ENCODE data around the gene ZC3H18. TPM values are rescaled to one million over a fixed set of nuclear protein-coding genes. Genes with fewer than 3 reads are reported as not detected.

ZC3H18 gene
- total RNA-seq, 2 donors from 2014 or later, result 31.9 to 66.3 TPM

DNA sequence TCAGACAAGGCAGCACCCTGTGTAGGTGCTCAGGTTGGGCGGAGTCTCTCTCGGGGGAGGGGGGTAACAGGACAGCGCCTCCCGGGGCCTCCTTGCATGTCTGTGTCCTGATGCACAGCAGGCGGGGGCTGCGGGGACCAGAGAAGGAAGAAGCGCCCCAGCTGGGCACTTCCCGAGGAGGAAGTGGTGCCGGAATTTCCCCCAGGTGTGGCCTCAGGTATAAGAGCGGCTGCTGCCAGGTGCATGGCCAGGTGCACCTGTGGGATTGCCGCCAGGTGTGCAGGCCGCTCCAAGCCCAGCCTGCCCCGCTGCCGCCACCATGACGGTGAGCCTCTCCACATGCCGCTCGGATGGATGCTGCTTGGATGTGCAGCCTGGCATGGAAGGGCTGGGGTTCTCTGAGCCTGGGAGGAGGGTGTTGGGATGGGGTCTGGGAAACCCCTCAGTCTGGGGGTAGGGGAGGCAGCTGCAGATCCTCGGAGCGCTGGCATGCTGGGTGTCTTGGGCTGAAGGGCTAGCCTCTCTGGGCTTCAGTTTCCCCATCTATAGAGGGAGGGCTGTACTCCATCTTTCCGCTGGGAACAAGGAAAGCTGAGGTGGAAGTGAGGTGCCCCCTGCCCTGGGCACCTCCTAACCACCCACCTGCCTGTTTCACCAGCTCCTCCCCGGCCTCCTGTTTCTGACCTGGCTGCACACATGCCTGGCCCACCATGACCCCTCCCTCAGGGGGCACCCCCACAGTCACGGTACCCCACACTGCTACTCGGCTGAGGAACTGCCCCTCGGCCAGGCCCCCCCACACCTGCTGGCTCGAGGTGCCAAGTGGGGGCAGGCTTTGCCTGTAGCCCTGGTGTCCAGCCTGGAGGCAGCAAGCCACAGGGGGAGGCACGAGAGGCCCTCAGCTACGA, 68.4 kb downstream of the ZC3H18 start, which contains the start of gene IL17C:
Gene IL17C, plus strand, starts transcription at position 250 of the 908 bp plus-strand sequence. Its CDS starts 70 bp downstream, at position 320.
- peaks cover 15% of the 10 kb centered on the region for H3K4me1 ChIP-seq
- H3K9me3 ChIP-seq, result no peaks in the 10 kb centered on the region
- intact Hi-C loops (cut with DNase I), result no loop called here
- peaks cover 24% of the 10 kb centered on the region for H3K27me3 ChIP-seq
- peak within 1 kb of the TSS in 1 of 2 donors; percentile 33 for H3K9ac ChIP-seq (ENCODE audit: low read depth in 2 of 2, low read length in 2 of 2)
- peak; percentile 79 for DNase-seq
- H3K36me3 ChIP-seq, result no peaks in the 10 kb centered on the region
- no peak within 1 kb of the TSS for H3K4me3 ChIP-seq
- H3K27ac ChIP-seq, result no peak within 1 kb of the TSS
- TF ChIP-seq, protein P1, sequence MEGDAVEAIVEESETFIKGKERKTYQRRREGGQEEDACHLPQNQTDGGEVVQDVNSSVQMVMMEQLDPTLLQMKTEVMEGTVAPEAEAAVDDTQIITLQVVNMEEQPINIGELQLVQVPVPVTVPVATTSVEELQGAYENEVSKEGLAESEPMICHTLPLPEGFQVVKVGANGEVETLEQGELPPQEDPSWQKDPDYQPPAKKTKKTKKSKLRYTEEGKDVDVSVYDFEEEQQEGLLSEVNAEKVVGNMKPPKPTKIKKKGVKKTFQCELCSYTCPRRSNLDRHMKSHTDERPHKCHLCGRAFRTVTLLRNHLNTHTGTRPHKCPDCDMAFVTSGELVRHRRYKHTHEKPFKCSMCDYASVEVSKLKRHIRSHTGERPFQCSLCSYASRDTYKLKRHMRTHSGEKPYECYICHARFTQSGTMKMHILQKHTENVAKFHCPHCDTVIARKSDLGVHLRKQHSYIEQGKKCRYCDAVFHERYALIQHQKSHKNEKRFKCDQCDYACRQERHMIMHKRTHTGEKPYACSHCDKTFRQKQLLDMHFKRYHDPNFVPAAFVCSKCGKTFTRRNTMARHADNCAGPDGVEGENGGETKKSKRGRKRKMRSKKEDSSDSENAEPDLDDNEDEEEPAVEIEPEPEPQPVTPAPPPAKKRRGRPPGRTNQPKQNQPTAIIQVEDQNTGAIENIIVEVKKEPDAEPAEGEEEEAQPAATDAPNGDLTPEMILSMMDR (IDR thresholded peaks at IDR 0.05), result no peak

DNA sequence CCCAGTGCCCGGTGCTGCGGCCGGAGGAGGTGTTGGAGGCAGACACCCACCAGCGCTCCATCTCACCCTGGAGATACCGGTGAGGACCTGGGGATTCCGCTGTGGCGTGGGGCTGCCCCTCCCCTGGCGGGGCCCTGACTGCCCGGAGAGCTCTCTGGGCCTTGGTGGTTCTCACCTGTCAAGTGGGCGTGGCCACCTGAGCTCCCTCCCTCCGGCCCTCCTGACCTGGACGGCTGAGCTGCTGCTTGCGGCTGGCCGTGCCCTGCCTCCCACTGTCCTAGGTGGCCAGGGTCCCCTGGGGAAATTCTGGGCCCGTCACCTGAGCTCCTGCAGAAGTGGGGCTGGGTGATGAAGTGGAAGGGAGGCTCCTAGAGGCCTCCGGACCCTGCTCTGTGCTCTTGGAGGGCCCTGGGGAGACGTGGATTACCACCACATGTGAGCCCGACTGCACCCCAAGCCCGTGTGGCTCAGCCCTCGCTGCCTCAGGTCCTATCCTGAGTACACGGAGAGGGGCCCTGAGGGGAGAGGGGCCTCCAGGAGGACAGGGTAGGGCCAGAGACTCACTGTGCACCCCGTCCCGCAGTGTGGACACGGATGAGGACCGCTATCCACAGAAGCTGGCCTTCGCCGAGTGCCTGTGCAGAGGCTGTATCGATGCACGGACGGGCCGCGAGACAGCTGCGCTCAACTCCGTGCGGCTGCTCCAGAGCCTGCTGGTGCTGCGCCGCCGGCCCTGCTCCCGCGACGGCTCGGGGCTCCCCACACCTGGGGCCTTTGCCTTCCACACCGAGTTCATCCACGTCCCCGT, 69.2 kb downstream of the ZC3H18 start:
- H3K4me1 ChIP-seq, result peaks cover 15% of the 10 kb centered on the region
- DNase-seq, result peak; percentile 59
- no peak overlapping the region for H3K4me3 ChIP-seq
- peak overlapping the region in 1 of 2 donors; percentile 33 for H3K9ac ChIP-seq (ENCODE audit: low read depth in 2 of 2, low read length in 2 of 2)
- no peaks in the 10 kb centered on the region for H3K9me3 ChIP-seq
- no peaks in the 10 kb centered on the region for H3K36me3 ChIP-seq
- TF ChIP-seq, protein P1 (IDR thresholded peaks at IDR 0.05), result no peak
- H3K27me3 ChIP-seq, result peaks cover 24% of the 10 kb centered on the region
- H3K27ac ChIP-seq, result no peak overlapping the region
- intact Hi-C loops (cut with DNase I), result no loop called here

DNA sequence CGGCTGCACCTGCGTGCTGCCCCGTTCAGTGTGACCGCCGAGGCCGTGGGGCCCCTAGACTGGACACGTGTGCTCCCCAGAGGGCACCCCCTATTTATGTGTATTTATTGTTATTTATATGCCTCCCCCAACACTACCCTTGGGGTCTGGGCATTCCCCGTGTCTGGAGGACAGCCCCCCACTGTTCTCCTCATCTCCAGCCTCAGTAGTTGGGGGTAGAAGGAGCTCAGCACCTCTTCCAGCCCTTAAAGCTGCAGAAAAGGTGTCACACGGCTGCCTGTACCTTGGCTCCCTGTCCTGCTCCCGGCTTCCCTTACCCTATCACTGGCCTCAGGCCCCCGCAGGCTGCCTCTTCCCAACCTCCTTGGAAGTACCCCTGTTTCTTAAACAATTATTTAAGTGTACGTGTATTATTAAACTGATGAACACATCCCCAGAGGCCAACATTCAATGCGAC, 69.9 kb downstream of the ZC3H18 start:
- Histone ChIP-seq H3K9me3 (no peaks in the 10 kb centered on the region), H3K36me3 (no peaks in the 10 kb centered on the region), H3K9ac (ENCODE audit: low read depth in 2 of 2, low read length in 2 of 2) (no peak overlapping the region), H3K27me3 (peaks cover 24% of the 10 kb centered on the region), H3K27ac (no peak overlapping the region), H3K4me1 (peaks cover 15% of the 10 kb centered on the region), H3K4me3 (no peak overlapping the region)
- no peak for DNase-seq
- TF ChIP-seq, protein P1 (IDR thresholded peaks at IDR 0.05), result no peak
- intact Hi-C loops (cut with DNase I), result no loop called here

DNA sequence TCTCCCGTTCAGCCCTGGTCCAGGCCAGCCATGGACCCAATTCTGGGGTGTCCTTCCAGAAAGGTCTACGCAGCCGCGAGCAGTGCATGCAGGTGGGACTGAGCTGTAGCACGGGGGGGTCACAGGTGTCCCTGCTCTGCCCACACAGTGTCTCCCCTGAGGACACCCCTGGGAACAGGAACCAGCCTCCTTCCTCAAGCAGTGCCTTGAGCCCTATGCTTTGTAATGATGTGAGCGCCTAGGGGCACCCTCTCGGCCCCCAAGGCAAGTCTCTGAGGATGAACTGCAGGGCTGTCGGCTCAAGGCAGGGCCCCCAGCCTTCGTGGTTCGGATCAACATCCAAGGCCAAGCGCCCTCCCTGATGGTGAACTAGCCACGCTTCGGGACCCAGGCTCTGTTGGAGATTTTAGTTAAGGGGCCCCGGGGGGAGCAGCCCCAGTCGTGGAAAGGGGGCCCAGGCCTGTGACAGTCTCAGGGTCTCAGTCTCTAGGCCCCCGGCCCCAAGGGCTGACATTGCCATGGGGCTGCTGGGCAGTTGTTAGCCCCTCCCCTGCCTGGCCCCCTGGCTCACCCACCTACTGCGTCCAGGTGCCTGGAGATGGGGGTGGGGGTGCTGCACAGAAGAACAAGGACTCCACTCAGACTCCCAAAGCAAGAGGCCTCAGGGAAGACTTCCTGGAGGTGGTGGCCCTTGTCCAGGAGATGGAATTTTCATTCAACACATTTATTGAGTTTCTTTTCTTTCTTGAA, 70.5 kb downstream of the ZC3H18 start:
- no peak for DNase-seq
- Histone ChIP-seq H3K27me3 (peaks cover 24% of the 10 kb centered on the region), H3K4me1 (peaks cover 15% of the 10 kb centered on the region), H3K9ac (ENCODE audit: low read depth in 2 of 2, low read length in 2 of 2) (no peak overlapping the region), H3K27ac (no peak overlapping the region), H3K4me3 (no peak overlapping the region), H3K9me3 (no peaks in the 10 kb centered on the region), H3K36me3 (no peaks in the 10 kb centered on the region)
- TF ChIP-seq, protein P1 (IDR thresholded peaks at IDR 0.05), result no peak
- intact Hi-C loops (cut with DNase I), result no loop called here
